IMR-90 (cell line): ENCODE results near the gene ELANE. TPM values are rescaled to one million over a fixed set of nuclear protein-coding genes. Genes with fewer than 3 reads are reported as not detected.

ENCODE experiments used
- ATAC-seq: fragments of 200-7000 bp; cut with Tn5 transposase; 2 replicates; pipeline ENCODE4 v1.9.1; 2020; ENCODE audit warnings: low read depth, mild to moderate bottlenecking, moderate library complexity
- BruUV-seq: library from RNA; stranded (reverse); fragments of 400-500 nt; replicated peaks from 2 replicates; lab custom pipeline; 2021; lab: Mats Ljungman, UMichigan
- CTCF ChIA-PET: fragments of 300-600 bp; formaldehyde crosslinking; extraction: SDS; loops from one replicate; lab custom pipeline; 2021; ENCODE audit warnings: antibody characterized with exemption; lab: Yijun Ruan, JAX
- POLR2A ChIA-PET: fragments of 300-600 bp; sonication (Branson Sonifier 250); formaldehyde crosslinking; loops from one replicate; lab custom pipeline; 2022; ENCODE audit warnings: antibody characterized with exemption; ENCODE audit not compliant: unreplicated experiment; lab: Charles Lee
- DNase-seq: peaks from one replicate; pipeline ENCODE4 v3.0.0; 2013
- H2AFZ ChIP-seq: replicated peaks from 2 replicates; pipeline ENCODE3; 2013; ENCODE audit warnings: low read length, mild to moderate bottlenecking; ENCODE audit not compliant: poor library complexity
- H2AK5ac ChIP-seq: 2 replicates; pipeline ENCODE4 v1.6.1; 2013; ENCODE audit warnings: low read depth, low read length, inconsistent platforms
- H2AK9ac ChIP-seq: replicated peaks from 2 replicates; pipeline ENCODE3; 2013; ENCODE audit warnings: mild to moderate bottlenecking, low read depth, low read length, moderate library complexity; ENCODE audit not compliant: poor library complexity
- H2BK120ac ChIP-seq: 2 replicates; pipeline ENCODE4 v1.6.1; 2013; ENCODE audit warnings: low read depth, low read length, inconsistent platforms
- H2BK15ac ChIP-seq: 3 replicates; pipeline ENCODE4 v1.6.1; 2013; ENCODE audit warnings: low read depth, low read length, inconsistent platforms
- H2BK20ac ChIP-seq: 2 replicates; pipeline ENCODE4 v1.6.1; 2013; ENCODE audit warnings: low read depth, mild to moderate bottlenecking, inconsistent platforms, low read length, moderate library complexity
- H2BK5ac ChIP-seq: 2 replicates; pipeline ENCODE4 v1.6.1; 2013; ENCODE audit warnings: mild to moderate bottlenecking, low read depth, low read length, inconsistent platforms; ENCODE audit not compliant: poor library complexity, severe bottlenecking
- H3K14ac ChIP-seq: replicated peaks from 2 replicates; pipeline ENCODE4 v1.6.1; 2013; ENCODE audit warnings: low read depth, low read length, inconsistent platforms
- H3K18ac ChIP-seq: 2 replicates; pipeline ENCODE4 v1.6.1; 2013; ENCODE audit warnings: low read depth, low read length, control low read depth
- H3K23ac ChIP-seq: 2 replicates; pipeline ENCODE4 v1.6.1; 2013; ENCODE audit warnings: low read depth, low read length, inconsistent platforms
- H3K27ac ChIP-seq: 2 replicates; pipeline ENCODE4 v1.5.1; 2013; ENCODE audit warnings: mild to moderate bottlenecking, control low read depth, low read length; ENCODE audit not compliant: insufficient read depth
- H3K27me3 ChIP-seq: 2 replicates; pipeline ENCODE4 v1.6.1; 2013; ENCODE audit warnings: low read length; ENCODE audit not compliant: control insufficient read depth, insufficient read depth
- H3K36me3 ChIP-seq: 2 replicates; pipeline ENCODE4 v1.6.1; 2013; ENCODE audit warnings: low read length, mixed read lengths; ENCODE audit not compliant: control insufficient read depth, insufficient read depth
- H3K4ac ChIP-seq: 2 replicates; pipeline ENCODE4 v1.6.1; 2013; ENCODE audit warnings: low read depth, low read length, inconsistent platforms
- H3K4me1 ChIP-seq: 2 replicates; pipeline ENCODE4 v1.6.1; 2013; ENCODE audit warnings: low read length, mixed read lengths; ENCODE audit not compliant: control insufficient read depth, insufficient read depth
- H3K4me2 ChIP-seq: 2 replicates; pipeline ENCODE4 v1.6.1; 2013; ENCODE audit warnings: low read depth, mild to moderate bottlenecking, control low read depth, low read length, moderate library complexity
- H3K4me3 ChIP-seq: 2 replicates; pipeline ENCODE4 v1.5.1; 2013; ENCODE audit warnings: low read depth, mild to moderate bottlenecking, control low read depth, low read length, moderate library complexity; ENCODE audit not compliant: insufficient read depth
- H3K56ac ChIP-seq: 2 replicates; pipeline ENCODE4 v1.6.1; 2013; ENCODE audit warnings: low read length, inconsistent platforms; ENCODE audit not compliant: insufficient read depth; ENCODE audit errors: extremely low read depth
- H3K79me1 ChIP-seq, 2 experiments: 2 replicates each; pipeline ENCODE4 v1.6.1; 2013; ENCODE audit warnings: low read length in 2 of 2, inconsistent platforms in 1 of 2, low read depth in 1 of 2
- H3K9ac ChIP-seq: 2 replicates; pipeline ENCODE4 v1.6.1; 2013; ENCODE audit warnings: low read depth, low read length, control low read depth
- H3K9me1 ChIP-seq: 2 replicates; pipeline ENCODE4 v1.6.1; 2013; ENCODE audit warnings: low read length, inconsistent platforms; ENCODE audit not compliant: insufficient read depth
- H3K9me3 ChIP-seq: 2 replicates; pipeline ENCODE4 v1.6.1; 2013; ENCODE audit warnings: low read length; ENCODE audit not compliant: control insufficient read depth, insufficient read depth
- H4K20me1 ChIP-seq: 2 replicates; pipeline ENCODE4 v1.6.1; 2013; ENCODE audit warnings: low read length, inconsistent platforms; ENCODE audit not compliant: insufficient read depth
- H4K5ac ChIP-seq: 2 replicates; pipeline ENCODE4 v1.6.1; 2013; ENCODE audit warnings: mild to moderate bottlenecking, low read depth, low read length, control low read depth
- H4K8ac ChIP-seq, 2 experiments: 2 replicates each; pipeline ENCODE4 v1.6.1; 2013; ENCODE audit warnings: low read depth in 2 of 2, low read length in 2 of 2, control low read depth in 1 of 2, inconsistent platforms in 1 of 2
- H4K91ac ChIP-seq: 2 replicates; pipeline ENCODE4 v1.6.1; 2013; ENCODE audit warnings: low read depth, low read length, inconsistent platforms; ENCODE audit not compliant: insufficient read depth
- CEBPB ChIP-seq: IDR thresholded peaks from 2 replicates; pipeline ENCODE4 v1.6.1; 2012; ENCODE audit warnings: low read depth, low read length, improper control_type of control experiment
- MXI1 ChIP-seq: IDR thresholded peaks from 2 replicates; pipeline ENCODE4 v1.6.1; 2012; ENCODE audit warnings: low read depth, mild to moderate bottlenecking, low read length, moderate library complexity, borderline replicate concordance
- POLR2A ChIP-seq: IDR thresholded peaks from 2 replicates; pipeline ENCODE4 v1.6.1; 2012; ENCODE audit warnings: mild to moderate bottlenecking, low read depth, low read length
- SMC3 ChIP-seq: fragments of 150-350 bp; IDR thresholded peaks from 2 replicates; pipeline ENCODE4 v1.6.1; 2016; ENCODE audit warnings: low read depth, mild to moderate bottlenecking, antibody characterized with exemption, low read length, moderate library complexity
- WGBS, 2 experiments: methylation state at CpG; one replicate each; pipeline versions ENCODE4 v1.1.5 to v1.1.7; 2013; ENCODE audit warnings: missing lambda C conversion rate in 2 of 2; ENCODE audit not compliant: insufficient read length in 1 of 2; ENCODE audit errors: extremely low coverage in 2 of 2; 5-methylcytosine and 5-hydroxymethylcytosine counted together
- dilution Hi-C: fragments of 300-500 bp; cut with HindIII; formaldehyde crosslinking; loops from one replicate; pipeline ENCODE4 v1.14.3; 2018; ENCODE audit warnings: low sequenced_read_pairs; ENCODE audit not compliant: unreplicated experiment
- in situ Hi-C: fragments of 300-500 bp; cut with MboI; formaldehyde crosslinking; loops from 3 replicates; pipeline ENCODE4 v1.14.3; 2019; ENCODE audit warnings: low sequenced_read_pairs, inconsistent platforms, mixed read lengths
- intact Hi-C: fragments of 100-400 bp; cut with micrococcal nuclease; formaldehyde crosslinking; loops from 2 replicates; pipeline ENCODE4 v1.10.0; 2022
- polyA plus RNA-seq, 3 experiments: library from polyadenylated mRNA; depleted of rRNA; stranded (reverse); fragments of >200 nt; gene quantifications; 2 replicates each; pipeline ENCODE4 v1.2.3, GENCODE V29; 2012; ENCODE audit warnings: low replicate concordance in 1 of 3
- total RNA-seq: library from RNA; depleted of rRNA; stranded (reverse); fragments of >200 nt; gene quantifications from 2 replicates; pipeline ENCODE4 v1.2.3, GENCODE V29; 2012
- TF ChIP-seq, protein P1 (sequence below): fragments of 150-350 bp; IDR thresholded peaks from 2 replicates; pipeline ENCODE4 v1.6.1; 2017; ENCODE audit warnings: mild to moderate bottlenecking, antibody characterized with exemption, low read length, low read depth

Gene ELANE
- total and polyA plus RNA-seq, 2 of the 4 experiments (the other 2 are of a cell fraction), result 0.27 TPM; not detected in 1

GRCh38 chr19:807627-808422 lies 44.3 kb upstream of the ELANE start:
- ChIA-PET POLR2A (no interaction called here), CTCF (no interaction called here)
- Histone ChIP-seq H3K27ac (no peak overlapping the region), H3K4me3 (no peak overlapping the region), H4K5ac (no peak overlapping the region), H3K4ac (no peak overlapping the region), H3K79me1 (peaks cover 11 to 46% of the 10 kb centered on the region in 2 experiments), H4K8ac (no peak overlapping the region), H3K9me3 (no peaks in the 10 kb centered on the region), H2BK15ac (no peak overlapping the region), H2AK9ac (no peak overlapping the region), H3K9ac (no peak overlapping the region), H3K4me2 (no peak overlapping the region), H2AK5ac (no peak overlapping the region), H3K27me3 (no peaks in the 10 kb centered on the region), H3K18ac (no peak overlapping the region), H3K23ac (no peak overlapping the region), H2AFZ (no peak overlapping the region), H3K4me1 (no peaks in the 10 kb centered on the region; the same call in 1 of the 2 replicates), H2BK20ac (no peak overlapping the region), H3K56ac (no peak overlapping the region), H3K36me3 (peaks cover 90% of the 10 kb centered on the region), H4K20me1 (peaks cover 82% of the 10 kb centered on the region), H4K91ac (no peak overlapping the region), H3K14ac (no peak overlapping the region), H2BK120ac (no peak overlapping the region), H2BK5ac (no peak overlapping the region), H3K9me1 (no peaks in the 10 kb centered on the region)
- TF ChIP-seq POLR2A (no peak), CEBPB (no peak), SMC3 (no peak), MXI1 (no peak)
- TF ChIP-seq, protein P1, sequence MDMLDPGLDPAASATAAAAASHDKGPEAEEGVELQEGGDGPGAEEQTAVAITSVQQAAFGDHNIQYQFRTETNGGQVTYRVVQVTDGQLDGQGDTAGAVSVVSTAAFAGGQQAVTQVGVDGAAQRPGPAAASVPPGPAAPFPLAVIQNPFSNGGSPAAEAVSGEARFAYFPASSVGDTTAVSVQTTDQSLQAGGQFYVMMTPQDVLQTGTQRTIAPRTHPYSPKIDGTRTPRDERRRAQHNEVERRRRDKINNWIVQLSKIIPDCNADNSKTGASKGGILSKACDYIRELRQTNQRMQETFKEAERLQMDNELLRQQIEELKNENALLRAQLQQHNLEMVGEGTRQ, result no peak
- DNase-seq (no peak), ATAC-seq (no peak)
- intact Hi-C loops, result no loop called here
- no TSS peak for BruUV-seq
- 93% methylated on average over 25 of the region's 44 CpGs; no CpG with 5 or more reads in 1 of the 2 experiments for WGBS, 2 experiments
- in situ Hi-C loops, result no loop called here
- dilution Hi-C loops, result no loop called here
